Effector memory CD4-positive, alpha-beta T cell (primary cell): ENCODE measurements around the gene RAB44.

Experiments used
- DNase-seq, 3 donors: peaks; one replicate each; pipeline ENCODE4 v3.0.0-alpha.2; 2020
- H3K27ac ChIP-seq: 2 replicates; pipeline ENCODE4 v1.7.0; 2013; ENCODE audit warnings: mild to moderate bottlenecking, low read length, moderate library complexity; ENCODE audit not compliant: insufficient read depth, poor library complexity, severe bottlenecking
- H3K27me3 ChIP-seq: replicated peaks from 2 replicates; pipeline ENCODE4 v1.7.0; 2013; ENCODE audit warnings: mild to moderate bottlenecking, low read length; ENCODE audit not compliant: insufficient read depth, control insufficient read depth, poor library complexity, severe bottlenecking
- H3K36me3 ChIP-seq: 2 replicates; pipeline ENCODE4 v1.7.0; 2013; ENCODE audit warnings: mild to moderate bottlenecking, low read length, moderate library complexity; ENCODE audit not compliant: control insufficient read depth, insufficient read depth
- H3K4me1 ChIP-seq: 2 replicates; pipeline ENCODE4 v1.7.0; 2013; ENCODE audit warnings: low read length, mild to moderate bottlenecking; ENCODE audit not compliant: control insufficient read depth, insufficient read depth, poor library complexity, severe bottlenecking
- H3K4me3 ChIP-seq: 2 replicates; pipeline ENCODE4 v1.7.0; 2013; ENCODE audit warnings: low read length, low read depth, mild to moderate bottlenecking; ENCODE audit not compliant: insufficient read depth, poor library complexity, severe bottlenecking
- H3K9me3 ChIP-seq: 2 replicates; pipeline ENCODE4 v1.7.0; 2013; ENCODE audit warnings: mild to moderate bottlenecking, low read length, moderate library complexity; ENCODE audit not compliant: control insufficient read depth

RAB44 gene

GRCh38 chr6:36738108-36738507 is 40.5 kb downstream of the RAB44 start:
- no peaks in the 10 kb centered on the region for H3K27me3 ChIP-seq
- H3K4me3 ChIP-seq: no peak overlapping the region
- H3K36me3 ChIP-seq: no peaks in the 10 kb centered on the region
- H3K4me1 ChIP-seq: no peaks in the 10 kb centered on the region
- H3K9me3 ChIP-seq: no peaks in the 10 kb centered on the region
- H3K27ac ChIP-seq: no peak overlapping the region
- no peak for DNase-seq

- Histone ChIP-seq H3K27ac (no peak overlapping the region), H3K27me3 (no peaks in the 10 kb centered on the region), H3K4me1 (peaks cover 12% of the 10 kb centered on the region), H3K9me3 (no peaks in the 10 kb centered on the region), H3K36me3 (no peaks in the 10 kb centered on the region), H3K4me3 (no peak overlapping the region)
- no peak for DNase-seq
These were observed 42.6 kb downstream of the RAB44 start for GRCh38 chr6:36739947-36740817.

- peaks cover 12% of the 10 kb centered on the region for H3K4me1 ChIP-seq
- no peak overlapping the region for H3K27ac ChIP-seq
- no peaks in the 10 kb centered on the region for H3K9me3 ChIP-seq
- H3K27me3 ChIP-seq: no peaks in the 10 kb centered on the region
- DNase-seq: no peak
- no peaks in the 10 kb centered on the region for H3K36me3 ChIP-seq
- no peak overlapping the region for H3K4me3 ChIP-seq
These were observed 43.2 kb downstream of the RAB44 start for GRCh38 chr6:36740818-36741179.

- H3K4me1 ChIP-seq: peaks cover 12% of the 10 kb centered on the region
- H3K27me3 ChIP-seq: no peaks in the 10 kb centered on the region
- no peak overlapping the region for H3K27ac ChIP-seq
- H3K36me3 ChIP-seq: no peaks in the 10 kb centered on the region
- H3K4me3 ChIP-seq: no peak overlapping the region
- no peak for DNase-seq
- no peaks in the 10 kb centered on the region for H3K9me3 ChIP-seq
These were observed 44.5 kb downstream of the RAB44 start for GRCh38 chr6:36742146-36742545.

- no peak overlapping the region for H3K4me3 ChIP-seq
- no peaks in the 10 kb centered on the region for H3K27me3 ChIP-seq
- H3K27ac ChIP-seq: no peak overlapping the region
- peaks cover 12% of the 10 kb centered on the region for H3K4me1 ChIP-seq
- no peak for DNase-seq
- H3K9me3 ChIP-seq: no peaks in the 10 kb centered on the region
- H3K36me3 ChIP-seq: no peaks in the 10 kb centered on the region
These were observed 45.4 kb downstream of the RAB44 start for GRCh38 chr6:36743032-36743431.

GRCh38 chr6:36743538-36744303 is 46.1 kb downstream of the RAB44 start:
- Histone ChIP-seq H3K27me3 (no peaks in the 10 kb centered on the region), H3K4me1 (peaks cover 12% of the 10 kb centered on the region), H3K4me3 (no peak overlapping the region), H3K27ac (no peak overlapping the region), H3K36me3 (no peaks in the 10 kb centered on the region), H3K9me3 (no peaks in the 10 kb centered on the region)
- no peak for DNase-seq

- no peaks in the 10 kb centered on the region for H3K36me3 ChIP-seq
- H3K4me3 ChIP-seq: no peak overlapping the region
- no peaks in the 10 kb centered on the region for H3K9me3 ChIP-seq
- no peak overlapping the region for H3K27ac ChIP-seq
- DNase-seq: no peak
- peaks cover 12% of the 10 kb centered on the region for H3K4me1 ChIP-seq
- no peaks in the 10 kb centered on the region for H3K27me3 ChIP-seq
These were observed 46.7 kb downstream of the RAB44 start for GRCh38 chr6:36744304-36744673.

GRCh38 chr6:36745283-36745682 is 47.7 kb downstream of the RAB44 start:
- no peaks in the 10 kb centered on the region for H3K36me3 ChIP-seq

GRCh38 chr6:36745836-36746235 is 48.2 kb downstream of the RAB44 start:
- no peak overlapping the region for H3K4me3 ChIP-seq
- peaks cover 12% of the 10 kb centered on the region for H3K4me1 ChIP-seq

More at GRCh38 chr6:36745283-36745682, 47.7 kb downstream of the RAB44 start:
- H3K4me3 ChIP-seq: no peak overlapping the region
- DNase-seq: no peak
- no peak overlapping the region for H3K27ac ChIP-seq
- H3K9me3 ChIP-seq: no peaks in the 10 kb centered on the region
- H3K4me1 ChIP-seq: peaks cover 12% of the 10 kb centered on the region
- H3K27me3 ChIP-seq: no peaks in the 10 kb centered on the region

GRCh38 chr6:36746251-36746650 is 48.6 kb downstream of the RAB44 start:
- Histone ChIP-seq H3K9me3 (no peaks in the 10 kb centered on the region), H3K27ac (no peak overlapping the region), H3K36me3 (no peaks in the 10 kb centered on the region), H3K4me3 (no peak overlapping the region), H3K27me3 (no peaks in the 10 kb centered on the region), H3K4me1 (peaks cover 12% of the 10 kb centered on the region)
- DNase-seq: no peak

More at GRCh38 chr6:36745836-36746235, 48.2 kb downstream of the RAB44 start:
- Histone ChIP-seq H3K9me3 (no peaks in the 10 kb centered on the region), H3K36me3 (no peaks in the 10 kb centered on the region), H3K27me3 (no peaks in the 10 kb centered on the region), H3K27ac (no peak overlapping the region)
- DNase-seq: no peak
